ENCODE measurements around the gene CDKN2C. TPM values are rescaled to one million over a fixed set of nuclear protein-coding genes. Genes with fewer than 3 reads are reported as not detected.
"Not testable (repeated sequence)": the region's sequence is repeated elsewhere in the genome, so short reads cannot be mapped to it uniquely, and the experiment has no call there.

Gene CDKN2C
- total RNA-seq, 2 experiments from 2014 or later, result 18.4 to 20.7 TPM

DNA sequence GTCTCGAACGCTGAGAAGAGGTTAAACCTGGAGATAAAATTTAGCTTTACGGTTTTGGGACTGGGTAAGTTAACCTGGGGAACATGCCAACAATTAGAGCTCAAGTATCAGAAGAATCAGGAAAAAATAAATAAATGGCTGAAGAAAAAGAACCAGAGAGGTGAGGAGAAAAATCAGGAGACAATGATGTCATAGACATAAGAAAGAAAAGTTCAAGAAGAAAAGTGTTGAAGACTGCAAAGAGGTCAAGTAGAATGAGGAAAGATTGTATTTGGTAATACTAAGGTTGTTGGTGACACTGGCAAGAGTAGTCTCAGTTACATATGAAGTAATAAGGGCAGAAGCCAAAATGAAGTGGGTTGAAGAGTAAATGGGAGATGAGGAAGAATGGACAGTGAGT lies 26.0 kb downstream of the CDKN2C start:
- POLR2A ChIA-PET, result interaction anchor here (1.1 kb wide), 1 partner anchor 18 kb away, joined by 3 read pairs; no protein-coding TSS in a partner anchor
- no peaks in the 10 kb centered on the region for H3K36me3 Mint-ChIP-seq (ENCODE audit: low read depth)
- H3K4me3 Mint-ChIP-seq, result no peak overlapping the region
- CTCF ChIA-PET, result no interaction called here
- no peaks in the 10 kb centered on the region for H3K9me3 Mint-ChIP-seq
- intact Hi-C loops (cut with micrococcal nuclease), result no loop called here
- H3K4me1 Mint-ChIP-seq (ENCODE audit: low read depth), result no peaks in the 10 kb centered on the region
- DNase-seq, result no peak
- no peak overlapping the region for H3K27ac Mint-ChIP-seq
- peaks cover 2% of the 10 kb centered on the region for H3K27me3 Mint-ChIP-seq
- no peak for ATAC-seq
- TF ChIP-seq, protein P1, sequence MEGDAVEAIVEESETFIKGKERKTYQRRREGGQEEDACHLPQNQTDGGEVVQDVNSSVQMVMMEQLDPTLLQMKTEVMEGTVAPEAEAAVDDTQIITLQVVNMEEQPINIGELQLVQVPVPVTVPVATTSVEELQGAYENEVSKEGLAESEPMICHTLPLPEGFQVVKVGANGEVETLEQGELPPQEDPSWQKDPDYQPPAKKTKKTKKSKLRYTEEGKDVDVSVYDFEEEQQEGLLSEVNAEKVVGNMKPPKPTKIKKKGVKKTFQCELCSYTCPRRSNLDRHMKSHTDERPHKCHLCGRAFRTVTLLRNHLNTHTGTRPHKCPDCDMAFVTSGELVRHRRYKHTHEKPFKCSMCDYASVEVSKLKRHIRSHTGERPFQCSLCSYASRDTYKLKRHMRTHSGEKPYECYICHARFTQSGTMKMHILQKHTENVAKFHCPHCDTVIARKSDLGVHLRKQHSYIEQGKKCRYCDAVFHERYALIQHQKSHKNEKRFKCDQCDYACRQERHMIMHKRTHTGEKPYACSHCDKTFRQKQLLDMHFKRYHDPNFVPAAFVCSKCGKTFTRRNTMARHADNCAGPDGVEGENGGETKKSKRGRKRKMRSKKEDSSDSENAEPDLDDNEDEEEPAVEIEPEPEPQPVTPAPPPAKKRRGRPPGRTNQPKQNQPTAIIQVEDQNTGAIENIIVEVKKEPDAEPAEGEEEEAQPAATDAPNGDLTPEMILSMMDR (IDR thresholded peaks at IDR 0.05), result no peak

- intact Hi-C loops (cut with micrococcal nuclease); H3K36me3 Mint-ChIP-seq (ENCODE audit: low read depth); H3K4me1 Mint-ChIP-seq (ENCODE audit: low read depth); H3K27ac Mint-ChIP-seq; DNase-seq; H3K27me3 Mint-ChIP-seq; H3K4me3 Mint-ChIP-seq; POLR2A ChIA-PET; H3K9me3 Mint-ChIP-seq; ATAC-seq: not testable (repeated sequence)
- CTCF ChIA-PET, result interaction anchor here (0.6 kb wide), 1 partner anchor 899 kb away, joined by 4 read pairs; no protein-coding TSS in a partner anchor
These were observed 29.3 kb downstream of the CDKN2C start for GRCh38 chr1:50999375-50999774.

- POLR2A ChIA-PET, result no interaction called here
- H3K9me3 Mint-ChIP-seq, result no peaks in the 10 kb centered on the region
- DNase-seq (no peak), ATAC-seq (no peak)
- H3K4me1 Mint-ChIP-seq (ENCODE audit: low read depth), result no peaks in the 10 kb centered on the region
- peaks cover 2% of the 10 kb centered on the region for H3K27me3 Mint-ChIP-seq
- H3K4me3 Mint-ChIP-seq, result no peak overlapping the region
- CTCF ChIA-PET, result no interaction called here
- no peaks in the 10 kb centered on the region for H3K36me3 Mint-ChIP-seq (ENCODE audit: low read depth)
- H3K27ac Mint-ChIP-seq, result no peak overlapping the region
- intact Hi-C loops (cut with micrococcal nuclease), result no loop called here
- TF ChIP-seq, protein P1 (IDR thresholded peaks at IDR 0.05), result no peak
These were observed 30.1 kb downstream of the CDKN2C start for GRCh38 chr1:51000160-51000559.

DNA sequence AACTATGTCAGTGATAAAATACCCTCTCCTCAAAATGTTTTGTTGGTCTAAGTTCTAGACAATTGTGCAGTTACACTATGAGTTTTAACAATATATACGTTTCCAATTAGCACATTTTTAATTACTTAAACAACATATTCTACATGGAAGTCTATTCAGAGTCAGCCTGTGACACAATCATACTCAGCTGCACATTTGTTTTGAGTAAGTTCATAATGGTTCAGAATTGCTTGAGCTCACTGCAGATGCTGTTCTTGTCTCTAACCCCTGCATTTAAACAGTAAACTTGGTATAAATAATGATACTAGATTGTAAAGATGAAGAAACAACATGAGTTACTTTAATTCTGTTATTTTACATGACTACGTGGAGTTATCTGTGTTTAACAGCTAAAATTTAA lies 30.6 kb downstream of the CDKN2C start:
- no peaks in the 10 kb centered on the region for H3K4me1 Mint-ChIP-seq (ENCODE audit: low read depth)
- DNase-seq (no peak), ATAC-seq (no peak)
- no peaks in the 10 kb centered on the region for H3K9me3 Mint-ChIP-seq
- H3K27me3 Mint-ChIP-seq, result peaks cover 2% of the 10 kb centered on the region
- no peaks in the 10 kb centered on the region for H3K36me3 Mint-ChIP-seq (ENCODE audit: low read depth)
- no peak overlapping the region for H3K4me3 Mint-ChIP-seq
- intact Hi-C loops (cut with micrococcal nuclease), result no loop called here
- CTCF ChIA-PET, result no interaction called here
- no peak overlapping the region for H3K27ac Mint-ChIP-seq
- POLR2A ChIA-PET, result no interaction called here
- TF ChIP-seq, protein P1 (IDR thresholded peaks at IDR 0.05), result no peak

- intact Hi-C loops (cut with micrococcal nuclease), result no loop called here
- TF ChIP-seq, protein P1 (IDR thresholded peaks at IDR 0.05), result no peak
- Mint-ChIP-seq H3K27me3 (peaks cover 2% of the 10 kb centered on the region), H3K36me3 (ENCODE audit: low read depth) (no peaks in the 10 kb centered on the region), H3K27ac (no peak overlapping the region), H3K4me3 (no peak overlapping the region), H3K4me1 (ENCODE audit: low read depth) (no peaks in the 10 kb centered on the region), H3K9me3 (no peaks in the 10 kb centered on the region)
- no peak for DNase-seq
- POLR2A ChIA-PET, result interaction anchor here (0.6 kb wide), 1 partner anchor 823 kb away, joined by 3 read pairs; no protein-coding TSS in a partner anchor
- no peak for ATAC-seq
- CTCF ChIA-PET, result no interaction called here
These were observed 32.5 kb downstream of the CDKN2C start for GRCh38 chr1:51002516-51002915.

DNA sequence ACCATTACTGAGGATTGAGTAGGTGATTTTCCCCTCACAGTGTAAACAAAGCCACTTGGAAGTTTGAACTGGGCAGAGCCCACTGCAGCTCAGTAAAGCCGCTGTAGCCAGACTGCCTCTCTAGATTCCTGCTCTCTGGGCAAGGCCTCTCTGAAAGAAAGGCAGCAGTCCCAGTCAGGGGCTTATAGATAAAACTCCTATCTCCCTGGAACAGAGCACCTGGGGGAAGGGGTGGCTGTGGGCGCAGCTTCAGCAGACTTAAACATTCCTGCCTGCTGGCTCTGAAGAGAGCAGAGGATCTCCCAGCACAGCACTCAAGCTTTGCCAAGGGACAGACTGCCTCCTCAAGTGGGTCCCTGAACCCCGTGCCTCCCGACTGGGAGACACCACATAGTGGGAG lies 35.5 kb downstream of the CDKN2C start:
- H3K4me3 Mint-ChIP-seq; H3K27ac Mint-ChIP-seq; POLR2A ChIA-PET; ATAC-seq; H3K9me3 Mint-ChIP-seq; H3K36me3 Mint-ChIP-seq (ENCODE audit: low read depth); DNase-seq; H3K27me3 Mint-ChIP-seq; intact Hi-C loops (cut with micrococcal nuclease); H3K4me1 Mint-ChIP-seq (ENCODE audit: low read depth); CTCF ChIA-PET: not testable (repeated sequence)
